ENCODE results near the gene PRKCSH. TPM values are rescaled to one million over a fixed set of nuclear protein-coding genes. Genes with fewer than 3 reads are reported as not detected.

The PRKCSH gene
- polyA plus RNA-seq, 4 donors = 118 to 453 (median 160) TPM

- Histone ChIP-seq H3K9me3 (ENCODE audit: control insufficient read depth in 2 of 2, insufficient read depth in 1 of 2, low read depth in 1 of 2, low read length in 1 of 2) (no peaks in the 10 kb centered on the region), H3K27me3 (ENCODE audit: control insufficient read depth in 3 of 3, insufficient read depth in 3 of 3, low read length in 3 of 3) (no peaks in the 10 kb centered on the region), H3K27ac (ENCODE audit: low read depth in 1 of 3, low read length in 2 of 3) (no peak overlapping the region), H3K4me1 (ENCODE audit: control insufficient read depth in 3 of 3, insufficient read depth in 2 of 3, low read depth in 1 of 3, low read length in 2 of 3) (peaks cover 0 to 3% (median 0%) of the 10 kb centered on the region in 3 donors), H3K4me3 (ENCODE audit: low read depth in 1 of 3, low read length in 3 of 3) (no peak overlapping the region), H3K36me3 (ENCODE audit: control insufficient read depth in 3 of 3, insufficient read depth in 2 of 3, low read depth in 1 of 3, low read length in 3 of 3) (peaks cover 24 to 99% (median 28%) of the 10 kb centered on the region in 3 donors)
- WGBS, 3 donors = 88 to 90% (median 88%) methylated on average over 11 to 13 of the region's 13 CpGs
- no peak for DNase-seq
- no peak for FAIRE-seq
Measured at GRCh38 chr19:11445141-11445540, 9.7 kb downstream of the PRKCSH start.

GRCh38 chr19:11446271-11446651 lies 10.8 kb downstream of the PRKCSH start:
- WGBS, 3 donors = 87 to 90% (median 89%) methylated on average over 5 to 14 of the region's 14 CpGs
- H3K27ac ChIP-seq (ENCODE audit: low read depth in 1 of 3, low read length in 2 of 3) = no peak overlapping the region
- H3K4me3 ChIP-seq (ENCODE audit: low read depth in 1 of 3, low read length in 3 of 3) = no peak overlapping the region
- no peaks in the 10 kb centered on the region for H3K27me3 ChIP-seq (ENCODE audit: control insufficient read depth in 3 of 3, insufficient read depth in 3 of 3, low read length in 3 of 3)
- FAIRE-seq = no peak
- peaks cover 23 to 96% (median 24%) of the 10 kb centered on the region in 3 donors for H3K36me3 ChIP-seq (ENCODE audit: control insufficient read depth in 3 of 3, insufficient read depth in 2 of 3, low read depth in 1 of 3, low read length in 3 of 3)
- H3K4me1 ChIP-seq (ENCODE audit: control insufficient read depth in 3 of 3, insufficient read depth in 2 of 3, low read depth in 1 of 3, low read length in 2 of 3) = peaks cover 0 to 3% (median 0%) of the 10 kb centered on the region in 3 donors
- no peaks in the 10 kb centered on the region for H3K9me3 ChIP-seq (ENCODE audit: control insufficient read depth in 2 of 2, insufficient read depth in 1 of 2, low read depth in 1 of 2, low read length in 1 of 2)
- no peak for DNase-seq

GRCh38 chr19:11446652-11447301 lies 11.3 kb downstream of the PRKCSH start:
- H3K27me3 ChIP-seq (ENCODE audit: control insufficient read depth in 3 of 3, insufficient read depth in 3 of 3, low read length in 3 of 3) = no peaks in the 10 kb centered on the region
- no peak overlapping the region for H3K4me3 ChIP-seq (ENCODE audit: low read depth in 1 of 3, low read length in 3 of 3)
- WGBS, 3 donors = 70 to 74% (median 73%) methylated on average over 19 to 23 of the region's 23 CpGs
- peaks cover 0 to 3% (median 0%) of the 10 kb centered on the region in 3 donors for H3K4me1 ChIP-seq (ENCODE audit: control insufficient read depth in 3 of 3, insufficient read depth in 2 of 3, low read depth in 1 of 3, low read length in 2 of 3)
- FAIRE-seq = no peak
- H3K9me3 ChIP-seq (ENCODE audit: control insufficient read depth in 2 of 2, insufficient read depth in 1 of 2, low read depth in 1 of 2, low read length in 1 of 2) = no peaks in the 10 kb centered on the region
- peaks cover 18 to 91% (median 24%) of the 10 kb centered on the region in 3 donors for H3K36me3 ChIP-seq (ENCODE audit: control insufficient read depth in 3 of 3, insufficient read depth in 2 of 3, low read depth in 1 of 3, low read length in 3 of 3)
- no peak overlapping the region for H3K27ac ChIP-seq (ENCODE audit: low read depth in 1 of 3, low read length in 2 of 3)
- DNase-seq = peak; percentile 20 to 51

- peaks cover 15 to 83% (median 24%) of the 10 kb centered on the region in 3 donors for H3K36me3 ChIP-seq (ENCODE audit: control insufficient read depth in 3 of 3, insufficient read depth in 2 of 3, low read depth in 1 of 3, low read length in 3 of 3)
- H3K27me3 ChIP-seq (ENCODE audit: control insufficient read depth in 3 of 3, insufficient read depth in 3 of 3, low read length in 3 of 3) = no peaks in the 10 kb centered on the region
- no peak overlapping the region for H3K4me3 ChIP-seq (ENCODE audit: low read depth in 1 of 3, low read length in 3 of 3)
- no peak overlapping the region for H3K27ac ChIP-seq (ENCODE audit: low read depth in 1 of 3, low read length in 2 of 3)
- DNase-seq = no peak
- FAIRE-seq = no peak
- no peaks in the 10 kb centered on the region for H3K9me3 ChIP-seq (ENCODE audit: control insufficient read depth in 2 of 2, insufficient read depth in 1 of 2, low read depth in 1 of 2, low read length in 1 of 2)
- peaks cover 0 to 3% (median 0%) of the 10 kb centered on the region in 3 donors for H3K4me1 ChIP-seq (ENCODE audit: control insufficient read depth in 3 of 3, insufficient read depth in 2 of 3, low read depth in 1 of 3, low read length in 2 of 3)
- 89 to 92% (median 90%) methylated on average over 29 to 35 of the region's 35 CpGs for WGBS, 3 donors
Measured at GRCh38 chr19:11447347-11448262, 12.2 kb downstream of the PRKCSH start.

GRCh38 chr19:11448410-11448809 lies 13.0 kb downstream of the PRKCSH start:
- no peaks in the 10 kb centered on the region for H3K9me3 ChIP-seq (ENCODE audit: control insufficient read depth in 2 of 2, insufficient read depth in 1 of 2, low read depth in 1 of 2, low read length in 1 of 2)
- DNase-seq = no peak
- no peak overlapping the region for H3K4me3 ChIP-seq (ENCODE audit: low read depth in 1 of 3, low read length in 3 of 3)
- no peaks in the 10 kb centered on the region for H3K27me3 ChIP-seq (ENCODE audit: control insufficient read depth in 3 of 3, insufficient read depth in 3 of 3, low read length in 3 of 3)
- peaks cover 0 to 3% (median 0%) of the 10 kb centered on the region in 3 donors for H3K4me1 ChIP-seq (ENCODE audit: control insufficient read depth in 3 of 3, insufficient read depth in 2 of 3, low read depth in 1 of 3, low read length in 2 of 3)
- FAIRE-seq = no peak
- 79 to 87% (median 83%) methylated on average over 13 of the region's 13 CpGs for WGBS, 3 donors
- peaks cover 15 to 75% (median 24%) of the 10 kb centered on the region in 3 donors for H3K36me3 ChIP-seq (ENCODE audit: control insufficient read depth in 3 of 3, insufficient read depth in 2 of 3, low read depth in 1 of 3, low read length in 3 of 3)
- H3K27ac ChIP-seq (ENCODE audit: low read depth in 1 of 3, low read length in 2 of 3) = no peak overlapping the region

- H3K27me3 ChIP-seq (ENCODE audit: control insufficient read depth in 3 of 3, insufficient read depth in 3 of 3, low read length in 3 of 3) = peaks cover 0 to 3% (median 0%) of the 10 kb centered on the region in 3 donors
- DNase-seq (no peak), FAIRE-seq (no peak)
- peaks cover 0 to 3% (median 0%) of the 10 kb centered on the region in 3 donors for H3K4me1 ChIP-seq (ENCODE audit: control insufficient read depth in 3 of 3, insufficient read depth in 2 of 3, low read depth in 1 of 3, low read length in 2 of 3)
- no peak overlapping the region for H3K27ac ChIP-seq (ENCODE audit: low read depth in 1 of 3, low read length in 2 of 3)
- peaks cover 14 to 69% (median 24%) of the 10 kb centered on the region in 3 donors for H3K36me3 ChIP-seq (ENCODE audit: control insufficient read depth in 3 of 3, insufficient read depth in 2 of 3, low read depth in 1 of 3, low read length in 3 of 3)
- 93 to 95% (median 95%) methylated on average over 30 to 31 of the region's 31 CpGs for WGBS, 3 donors
- no peak overlapping the region for H3K4me3 ChIP-seq (ENCODE audit: low read depth in 1 of 3, low read length in 3 of 3)
- H3K9me3 ChIP-seq (ENCODE audit: control insufficient read depth in 2 of 2, insufficient read depth in 1 of 2, low read depth in 1 of 2, low read length in 1 of 2) = no peaks in the 10 kb centered on the region
Measured at GRCh38 chr19:11448923-11449554, 13.6 kb downstream of the PRKCSH start.

GRCh38 chr19:11450570-11451326 lies 15.3 kb downstream of the PRKCSH start:
- DNase-seq = no peak
- Histone ChIP-seq H3K4me3 (ENCODE audit: low read depth in 1 of 3, low read length in 3 of 3) (no peak overlapping the region), H3K9me3 (ENCODE audit: control insufficient read depth in 2 of 2, insufficient read depth in 1 of 2, low read depth in 1 of 2, low read length in 1 of 2) (no peaks in the 10 kb centered on the region), H3K4me1 (ENCODE audit: control insufficient read depth in 3 of 3, insufficient read depth in 2 of 3, low read depth in 1 of 3, low read length in 2 of 3) (peaks cover 0 to 3% (median 0%) of the 10 kb centered on the region in 3 donors), H3K36me3 (ENCODE audit: control insufficient read depth in 3 of 3, insufficient read depth in 2 of 3, low read depth in 1 of 3, low read length in 3 of 3) (peaks cover 11 to 51% (median 14%) of the 10 kb centered on the region in 3 donors), H3K27ac (ENCODE audit: low read depth in 1 of 3, low read length in 2 of 3) (no peak overlapping the region), H3K27me3 (ENCODE audit: control insufficient read depth in 3 of 3, insufficient read depth in 3 of 3, low read length in 3 of 3) (peaks cover 0 to 3% (median 0%) of the 10 kb centered on the region in 3 donors)
- 85 to 88% (median 87%) methylated on average over 21 of the region's 21 CpGs for WGBS, 3 donors
- FAIRE-seq = no peak

Measured in small intestine (tissue), 7 donors.